ENCODE measurements around the gene PPID. TPM values are rescaled to one million over a fixed set of nuclear protein-coding genes. Genes with fewer than 3 reads are reported as not detected.

PPID gene
- total and polyA plus RNA-seq, 2 of the 4 experiments (the other 2 are of a cell fraction) = 11.8 to 21.1 TPM

DNA sequence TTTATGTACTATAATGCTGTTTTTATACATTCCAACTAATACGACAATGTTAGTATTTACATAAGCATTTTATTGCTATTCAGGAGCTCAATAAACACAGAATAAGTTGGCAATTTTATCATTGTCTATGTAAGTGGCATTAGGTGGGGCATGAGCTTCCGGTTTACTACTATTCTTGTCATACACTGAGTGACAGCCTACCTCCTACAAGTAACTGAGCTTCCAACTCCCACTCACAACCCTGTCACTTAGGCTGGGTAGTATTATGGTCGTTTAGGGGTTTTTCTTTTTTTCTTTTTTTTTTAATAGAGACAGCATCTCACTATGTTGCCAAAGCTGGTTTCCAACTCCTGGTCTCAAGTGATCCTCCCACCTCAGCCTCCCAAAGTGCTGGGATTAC lies 7.4 kb downstream of the PPID start:
- in situ Hi-C loops (cut with MboI; ENCODE audit: low sequenced_read_pairs) (no loop called here), intact Hi-C loops (cut with micrococcal nuclease) (no loop called here), dilution Hi-C loops (cut with HindIII; ENCODE audit: low sequenced_read_pairs, unreplicated experiment) (no loop called here)
- Histone ChIP-seq H3K27ac (ENCODE audit: insufficient read depth, low read length) (no peak overlapping the region), H4K91ac (ENCODE audit: insufficient read depth, low read depth, low read length) (no peak overlapping the region), H2BK120ac (ENCODE audit: low read depth, low read length) (no peak overlapping the region), H3K56ac (ENCODE audit: extremely low read depth, insufficient read depth, low read length) (no peak overlapping the region), H3K27me3 (ENCODE audit: control insufficient read depth, insufficient read depth, low read length) (no peaks in the 10 kb centered on the region), H3K4ac (ENCODE audit: low read depth, low read length) (no peak overlapping the region), H4K20me1 (ENCODE audit: insufficient read depth, low read length) (no peaks in the 10 kb centered on the region), H3K14ac (replicated peaks; ENCODE audit: low read depth, low read length) (no peak overlapping the region), H4K5ac (ENCODE audit: low read depth, low read length) (no peak overlapping the region), H3K4me1 (ENCODE audit: control insufficient read depth, insufficient read depth, low read length) (no peaks in the 10 kb centered on the region), H3K4me2 (ENCODE audit: low read depth, low read length) (no peak overlapping the region), H3K18ac (ENCODE audit: low read depth, low read length) (no peak overlapping the region), H3K9me1 (ENCODE audit: insufficient read depth, low read length) (no peaks in the 10 kb centered on the region), H2AFZ (replicated peaks; ENCODE audit: low read length, poor library complexity) (no peak overlapping the region), H4K8ac (ENCODE audit: low read depth in 2 of 2, low read length in 2 of 2) (no peak overlapping the region), H3K4me3 (ENCODE audit: insufficient read depth, low read depth, low read length) (no peak overlapping the region), H2AK9ac (replicated peaks; ENCODE audit: low read depth, low read length, poor library complexity) (no peak overlapping the region), H3K36me3 (ENCODE audit: control insufficient read depth, insufficient read depth, low read length) (peaks cover 31% of the 10 kb centered on the region), H3K9ac (ENCODE audit: low read depth, low read length) (no peak overlapping the region), H3K79me1 (ENCODE audit: low read depth in 1 of 2, low read length in 2 of 2) (peaks cover 5 to 13% of the 10 kb centered on the region in 2 experiments; a peak in 3 of 4 replicates), H2BK20ac (ENCODE audit: low read depth, low read length) (no peak overlapping the region), H2BK5ac (ENCODE audit: low read depth, low read length, poor library complexity, severe bottlenecking) (no peak overlapping the region), H3K9me3 (ENCODE audit: control insufficient read depth, insufficient read depth, low read length) (no peaks in the 10 kb centered on the region), H2AK5ac (ENCODE audit: low read depth, low read length) (no peak overlapping the region), H2BK15ac (ENCODE audit: low read depth, low read length) (no peak overlapping the region), H3K23ac (ENCODE audit: low read depth, low read length) (no peak overlapping the region)
- no peak for ATAC-seq (ENCODE audit: low read depth)
- TF ChIP-seq MAFK (IDR thresholded peaks at IDR 0.05; ENCODE audit: low read depth, low read length) (no peak), RCOR1 (IDR thresholded peaks at IDR 0.05; ENCODE audit: insufficient replicate concordance, low read length) (no peak), MXI1 (IDR thresholded peaks at IDR 0.05; ENCODE audit: borderline replicate concordance, low read depth, low read length) (no peak), MAZ (IDR thresholded peaks at IDR 0.05; ENCODE audit: borderline replicate concordance, low read depth, low read length) (no peak), FOS (IDR thresholded peaks at IDR 0.05; ENCODE audit: low read depth, low read length) (no peak), POLR2A (IDR thresholded peaks at IDR 0.05; ENCODE audit: low read depth, low read length) (no peak), RFX5 (IDR thresholded peaks at IDR 0.05; ENCODE audit: low read depth, low read length) (no peak), CHD1 (IDR thresholded peaks at IDR 0.05; ENCODE audit: low read depth, low read length) (no peak), BHLHE40 (IDR thresholded peaks at IDR 0.05; ENCODE audit: low read depth, low read length) (no peak), NFE2L2 (IDR thresholded peaks at IDR 0.05; ENCODE audit: low read depth, low read length) (no peak), RAD21 (IDR thresholded peaks at IDR 0.05; ENCODE audit: low read length) (no peak), SMC3 (IDR thresholded peaks at IDR 0.05; ENCODE audit: low read depth, low read length) (no peak), CEBPB (IDR thresholded peaks at IDR 0.05; ENCODE audit: low read depth, low read length) (no peak)
- TF ChIP-seq, protein P1, sequence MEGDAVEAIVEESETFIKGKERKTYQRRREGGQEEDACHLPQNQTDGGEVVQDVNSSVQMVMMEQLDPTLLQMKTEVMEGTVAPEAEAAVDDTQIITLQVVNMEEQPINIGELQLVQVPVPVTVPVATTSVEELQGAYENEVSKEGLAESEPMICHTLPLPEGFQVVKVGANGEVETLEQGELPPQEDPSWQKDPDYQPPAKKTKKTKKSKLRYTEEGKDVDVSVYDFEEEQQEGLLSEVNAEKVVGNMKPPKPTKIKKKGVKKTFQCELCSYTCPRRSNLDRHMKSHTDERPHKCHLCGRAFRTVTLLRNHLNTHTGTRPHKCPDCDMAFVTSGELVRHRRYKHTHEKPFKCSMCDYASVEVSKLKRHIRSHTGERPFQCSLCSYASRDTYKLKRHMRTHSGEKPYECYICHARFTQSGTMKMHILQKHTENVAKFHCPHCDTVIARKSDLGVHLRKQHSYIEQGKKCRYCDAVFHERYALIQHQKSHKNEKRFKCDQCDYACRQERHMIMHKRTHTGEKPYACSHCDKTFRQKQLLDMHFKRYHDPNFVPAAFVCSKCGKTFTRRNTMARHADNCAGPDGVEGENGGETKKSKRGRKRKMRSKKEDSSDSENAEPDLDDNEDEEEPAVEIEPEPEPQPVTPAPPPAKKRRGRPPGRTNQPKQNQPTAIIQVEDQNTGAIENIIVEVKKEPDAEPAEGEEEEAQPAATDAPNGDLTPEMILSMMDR (conservative IDR thresholded peaks at IDR 0.05; ENCODE audit: low read depth, low read length) = no peak
- TF ChIP-seq, protein P2, sequence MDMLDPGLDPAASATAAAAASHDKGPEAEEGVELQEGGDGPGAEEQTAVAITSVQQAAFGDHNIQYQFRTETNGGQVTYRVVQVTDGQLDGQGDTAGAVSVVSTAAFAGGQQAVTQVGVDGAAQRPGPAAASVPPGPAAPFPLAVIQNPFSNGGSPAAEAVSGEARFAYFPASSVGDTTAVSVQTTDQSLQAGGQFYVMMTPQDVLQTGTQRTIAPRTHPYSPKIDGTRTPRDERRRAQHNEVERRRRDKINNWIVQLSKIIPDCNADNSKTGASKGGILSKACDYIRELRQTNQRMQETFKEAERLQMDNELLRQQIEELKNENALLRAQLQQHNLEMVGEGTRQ (IDR thresholded peaks at IDR 0.05; ENCODE audit: low read depth, low read length) = no peak
- TF ChIP-seq, protein P3, sequence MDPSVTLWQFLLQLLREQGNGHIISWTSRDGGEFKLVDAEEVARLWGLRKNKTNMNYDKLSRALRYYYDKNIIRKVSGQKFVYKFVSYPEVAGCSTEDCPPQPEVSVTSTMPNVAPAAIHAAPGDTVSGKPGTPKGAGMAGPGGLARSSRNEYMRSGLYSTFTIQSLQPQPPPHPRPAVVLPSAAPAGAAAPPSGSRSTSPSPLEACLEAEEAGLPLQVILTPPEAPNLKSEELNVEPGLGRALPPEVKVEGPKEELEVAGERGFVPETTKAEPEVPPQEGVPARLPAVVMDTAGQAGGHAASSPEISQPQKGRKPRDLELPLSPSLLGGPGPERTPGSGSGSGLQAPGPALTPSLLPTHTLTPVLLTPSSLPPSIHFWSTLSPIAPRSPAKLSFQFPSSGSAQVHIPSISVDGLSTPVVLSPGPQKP (IDR thresholded peaks at IDR 0.05; ENCODE audit: borderline replicate concordance, low read depth, low read length) = no peak
- DNase-seq = no peak
- POLR2A ChIA-PET (ENCODE audit: unreplicated experiment) = no interaction called here
- no TSS peak for BruUV-seq (replicated peaks)
- CTCF ChIA-PET = interaction anchor here (0.7 to 1.6 kb wide), 2 partner anchors 11 to 64 kb away, joined by 3 to 5 read pairs; no protein-coding TSS in a partner anchor
- no CpG with 5 or more reads among the region's 3 CpGs for WGBS, 2 experiments (ENCODE audit: extremely low coverage in 2 of 2, insufficient read length in 1 of 2)

All from IMR-90 (cell line).